ENCODE results near the gene MYBBP1A. TPM values are rescaled to one million over a fixed set of nuclear protein-coding genes. Genes with fewer than 3 reads are reported as not detected.

The MYBBP1A gene
- total and polyA plus RNA-seq, 9 of the 15 experiments (the other 6 are each of a cell fraction or from before 2014, with no cell fraction given), result 2.0 to 114 (median 47.2) TPM

DNA sequence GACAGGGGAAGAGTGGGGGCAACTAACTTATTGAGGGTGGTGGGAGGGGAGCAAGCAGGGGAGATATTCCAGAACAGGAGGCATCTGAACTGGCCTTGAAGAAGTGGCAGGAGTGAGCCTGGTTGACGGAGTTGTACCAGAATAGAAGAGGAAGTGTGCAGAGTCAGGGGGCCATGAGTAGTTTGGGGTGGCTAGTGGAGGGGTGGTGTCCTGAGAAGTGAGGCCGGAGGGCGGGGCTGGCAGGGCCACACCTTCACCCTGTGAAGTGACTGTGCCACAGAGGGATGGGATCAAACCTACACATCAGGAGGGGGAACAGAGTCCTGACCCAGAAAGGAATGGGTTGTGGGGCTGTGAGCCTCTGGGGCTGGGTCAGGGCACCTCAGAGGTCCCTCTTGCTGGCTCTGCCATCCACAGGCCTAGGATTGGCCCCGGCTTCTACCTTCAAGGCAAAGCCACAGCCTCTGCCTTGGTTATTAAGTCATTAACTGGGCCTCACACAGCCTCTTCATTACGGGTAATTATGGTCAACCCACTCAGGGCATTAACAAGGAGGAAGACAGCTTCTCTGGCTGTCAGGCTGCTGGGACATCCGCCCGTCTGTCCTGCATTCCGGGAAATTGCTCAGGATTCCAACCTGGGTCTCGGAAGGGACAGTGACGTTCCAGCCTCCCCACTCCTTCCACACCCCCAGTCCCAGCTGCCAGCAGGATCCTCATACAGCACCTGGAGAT lies 43.8 kb downstream of the MYBBP1A start (continued):
- TF ChIP-seq CEBPG (CRISPR knock-in tag; IDR thresholded peaks at IDR 0.05) (no peak), CEBPG (tag; conservative IDR thresholded peaks at IDR 0.05 in 1 of 2, IDR thresholded peaks at IDR 0.05 in 1 of 2) (no peak), PHB (CRISPR knock-in tag; IDR thresholded peaks at IDR 0.05) (no peak), HDAC1 (IDR thresholded peaks at IDR 0.05) (no peak), SREBF1 (IDR thresholded peaks at IDR 0.05; ENCODE audit: borderline replicate concordance, low read depth, low read length) (no peak)

- Histone ChIP-seq H3K9me3 (replicated peaks; ENCODE audit: control insufficient read depth, insufficient read depth, low read depth, low read length) (no peaks in the 10 kb centered on the region), H3K9ac (ENCODE audit: insufficient read depth in 1 of 2, low read depth in 2 of 2, low read length in 2 of 2) (no peak overlapping the region), H3K79me2 (ENCODE audit: control insufficient read depth, insufficient read depth, low read length) (no peaks in the 10 kb centered on the region), H3K9me1 (ENCODE audit: control insufficient read depth, insufficient read depth, low read length) (no peaks in the 10 kb centered on the region), H3K27ac (ENCODE audit: extremely low read depth, low read depth, low read length) (no peak overlapping the region), H2AFZ (ENCODE audit: low read depth, low read length) (no peak overlapping the region), H4K20me1 (replicated peaks; ENCODE audit: control insufficient read depth, insufficient read depth, low read length) (peaks cover 8% of the 10 kb centered on the region), H3K4me2 (ENCODE audit: insufficient read depth, low read length) (no peak overlapping the region), H3K4me1 (replicated peaks in 1 of 2; ENCODE audit: control insufficient read depth in 2 of 2, insufficient read depth in 2 of 2, low read length in 2 of 2) (peaks cover 5 to 38% of the 10 kb centered on the region in 2 experiments; a peak in 4 of 5 replicates), H3K27me3 (ENCODE audit: control insufficient read depth in 2 of 2, insufficient read depth in 2 of 2, low read length in 2 of 2) (peaks cover 0 to 65% of the 10 kb centered on the region in 2 experiments; a peak in 2 of 5 replicates), H3K4me3 (no peak overlapping the region), H3K36me3 (ENCODE audit: control insufficient read depth, insufficient read depth, low read length) (no peaks in the 10 kb centered on the region)
- no TSS peak for BruUV-seq (replicated peaks)
- FAIRE-seq (no peak), ATAC-seq (no peak), DNase-seq (ENCODE audit: extremely low read depth in 1 of 4, low spot score in 3 of 4) (no peak)
- in situ Hi-C loops (cut with MboI), result no loop called here
- intact Hi-C loops (cut with micrococcal nuclease), result no loop called here
- 14% methylated on average over 10 of the region's 11 CpGs for WGBS (ENCODE audit: insufficient coverage, low coverage, missing lambda C conversion rate)
- POLR2A ChIA-PET, result interaction anchor here (0.6 to 1.1 kb wide), 2 partner anchors 14 to 71 kb away, joined by 3 to 4 read pairs; no protein-coding TSS in a partner anchor
- TF ChIP-seq CBFA2T3 (IDR thresholded peaks at IDR 0.05), result no peak
- no peak for TF ChIP-seq MAFF (IDR thresholded peaks at IDR 0.05; ENCODE audit: low read length)
- no peak for TF ChIP-seq GATA2 (CRISPR knock-in tag; IDR thresholded peaks at IDR 0.05)
- no peak for TF ChIP-seq BDP1 (IDR thresholded peaks at IDR 0.05; ENCODE audit: insufficient read depth, insufficient read length)
- no peak for TF ChIP-seq RCOR1 (IDR thresholded peaks at IDR 0.05; ENCODE audit: borderline replicate concordance in 1 of 2, low read depth in 2 of 2, low read length in 2 of 2)
- no peak for TF ChIP-seq ZNF224 (CRISPR knock-in tag; IDR thresholded peaks at IDR 0.05)
- TF ChIP-seq GTF2A2 (tag; IDR thresholded peaks at IDR 0.05), result no peak
- TF ChIP-seq ZNF507 (tag; conservative IDR thresholded peaks at IDR 0.05), result no peak
- no peak for TF ChIP-seq ZBTB8A (IDR thresholded peaks at IDR 0.05; ENCODE audit: partially characterized antibody)
- TF ChIP-seq, protein P1, sequence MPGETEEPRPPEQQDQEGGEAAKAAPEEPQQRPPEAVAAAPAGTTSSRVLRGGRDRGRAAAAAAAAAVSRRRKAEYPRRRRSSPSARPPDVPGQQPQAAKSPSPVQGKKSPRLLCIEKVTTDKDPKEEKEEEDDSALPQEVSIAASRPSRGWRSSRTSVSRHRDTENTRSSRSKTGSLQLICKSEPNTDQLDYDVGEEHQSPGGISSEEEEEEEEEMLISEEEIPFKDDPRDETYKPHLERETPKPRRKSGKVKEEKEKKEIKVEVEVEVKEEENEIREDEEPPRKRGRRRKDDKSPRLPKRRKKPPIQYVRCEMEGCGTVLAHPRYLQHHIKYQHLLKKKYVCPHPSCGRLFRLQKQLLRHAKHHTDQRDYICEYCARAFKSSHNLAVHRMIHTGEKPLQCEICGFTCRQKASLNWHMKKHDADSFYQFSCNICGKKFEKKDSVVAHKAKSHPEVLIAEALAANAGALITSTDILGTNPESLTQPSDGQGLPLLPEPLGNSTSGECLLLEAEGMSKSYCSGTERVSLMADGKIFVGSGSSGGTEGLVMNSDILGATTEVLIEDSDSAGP (CRISPR knock-in tag; IDR thresholded peaks at IDR 0.05), result no peak
- TF ChIP-seq ZNF449 (CRISPR knock-in tag; IDR thresholded peaks at IDR 0.05), result no peak
- TF ChIP-seq SUPT5H (IDR thresholded peaks at IDR 0.05), result no peak
- TF ChIP-seq CREBBP (IDR thresholded peaks at IDR 0.05; ENCODE audit: low read depth, low read length), result no peak
- no peak for TF ChIP-seq CHD4 (IDR thresholded peaks at IDR 0.05; ENCODE audit: insufficient read depth, insufficient replicate concordance, low read depth, low read length, poor library complexity, severe bottlenecking)
- CTCF ChIA-PET (ENCODE audit: low intra/inter-chr PET ratio), result no interaction called here
Observed at GRCh38 chr17:4510618-4510941, 44.6 kb downstream of the MYBBP1A start.

Data from K562 (cell line).